NT2/D1 (cell line): ENCODE data around the gene RAB3IL1.

Experiments
- SUZ12 ChIP-seq: IDR thresholded peaks from 2 replicates; pipeline ENCODE4 v1.6.1; 2011; ENCODE audit not compliant: insufficient read length, insufficient read depth; ENCODE audit errors: extremely low read depth
- YY1 ChIP-seq: IDR thresholded peaks from 2 replicates; pipeline ENCODE4 v1.6.1; 2011; ENCODE audit not compliant: insufficient read length, insufficient read depth
- ZNF274 ChIP-seq: IDR thresholded peaks from 2 replicates; pipeline ENCODE4 v1.6.1; 2011; ENCODE audit warnings: mild to moderate bottlenecking, low read depth, low read length

DNA sequence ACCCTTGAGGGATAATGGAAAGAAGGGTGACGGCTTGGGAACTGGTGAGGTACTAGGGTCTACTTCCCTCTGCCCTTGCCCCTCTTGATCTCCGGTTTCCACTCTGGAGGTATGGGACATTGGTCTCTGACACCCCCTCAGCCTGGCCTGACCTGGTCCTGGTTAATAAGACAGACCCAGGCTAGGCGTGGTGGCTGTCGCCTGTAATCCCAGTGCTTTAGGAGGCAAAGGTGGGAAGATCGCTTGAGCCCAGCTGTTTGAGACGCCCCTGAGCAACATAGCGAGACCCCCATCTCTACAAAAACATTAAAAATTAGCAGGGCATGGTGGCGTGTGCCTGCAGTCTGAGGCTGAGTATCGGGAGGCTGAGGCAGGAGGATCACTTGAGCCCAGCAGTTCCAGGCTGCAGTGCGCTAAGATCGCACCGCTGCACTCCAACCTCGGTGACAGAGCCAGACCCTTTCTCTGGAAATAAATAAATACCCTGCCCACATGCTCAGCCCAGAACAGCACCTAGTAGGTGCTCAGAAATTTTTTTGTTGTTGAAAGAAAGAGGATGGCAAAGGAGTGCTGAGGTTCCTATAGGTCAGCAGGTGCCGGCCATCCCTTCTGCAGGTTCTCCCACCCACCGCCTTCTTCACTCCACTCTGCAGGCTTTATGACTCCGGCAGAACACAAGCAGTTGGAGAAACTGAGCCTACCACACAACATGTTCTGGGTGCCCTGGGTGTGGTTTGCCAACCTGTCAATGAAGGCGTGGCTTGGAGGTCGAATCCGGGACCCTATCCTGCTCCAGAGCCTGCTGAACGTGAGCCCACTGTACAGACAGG lies 39.0 kb upstream of the RAB3IL1 start:
- TF ChIP-seq ZNF274 (no peak), SUZ12 (no peak), YY1 (no peak)
